ENCODE results near the gene PKP3.

DNA sequence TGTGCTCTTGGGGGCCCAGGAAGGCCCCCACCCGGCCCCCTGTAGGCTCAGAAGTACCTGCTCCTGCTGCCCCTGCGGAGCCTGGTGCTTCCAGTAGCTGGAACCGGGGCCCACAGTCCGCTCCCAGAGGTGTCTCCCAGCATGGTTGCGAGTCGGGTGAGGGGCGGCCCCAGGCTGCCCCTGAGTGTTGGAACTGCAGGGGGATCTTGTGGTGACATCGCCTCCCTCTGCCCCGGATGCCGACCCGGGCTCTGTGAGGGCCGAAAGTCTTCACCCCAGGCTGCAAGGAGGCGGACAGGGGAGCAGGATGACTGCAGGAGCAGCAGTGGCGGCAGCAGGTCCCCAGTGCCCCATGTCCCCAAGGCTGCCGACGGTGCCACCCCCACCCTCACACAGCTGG, 9.5 kb upstream of the PKP3 start:
- no peak for TF ChIP-seq EZH2 (IDR thresholded peaks at IDR 0.05; ENCODE audit: borderline replicate concordance, low read depth, low read length, severe bottlenecking)
- TF ChIP-seq, protein P1, sequence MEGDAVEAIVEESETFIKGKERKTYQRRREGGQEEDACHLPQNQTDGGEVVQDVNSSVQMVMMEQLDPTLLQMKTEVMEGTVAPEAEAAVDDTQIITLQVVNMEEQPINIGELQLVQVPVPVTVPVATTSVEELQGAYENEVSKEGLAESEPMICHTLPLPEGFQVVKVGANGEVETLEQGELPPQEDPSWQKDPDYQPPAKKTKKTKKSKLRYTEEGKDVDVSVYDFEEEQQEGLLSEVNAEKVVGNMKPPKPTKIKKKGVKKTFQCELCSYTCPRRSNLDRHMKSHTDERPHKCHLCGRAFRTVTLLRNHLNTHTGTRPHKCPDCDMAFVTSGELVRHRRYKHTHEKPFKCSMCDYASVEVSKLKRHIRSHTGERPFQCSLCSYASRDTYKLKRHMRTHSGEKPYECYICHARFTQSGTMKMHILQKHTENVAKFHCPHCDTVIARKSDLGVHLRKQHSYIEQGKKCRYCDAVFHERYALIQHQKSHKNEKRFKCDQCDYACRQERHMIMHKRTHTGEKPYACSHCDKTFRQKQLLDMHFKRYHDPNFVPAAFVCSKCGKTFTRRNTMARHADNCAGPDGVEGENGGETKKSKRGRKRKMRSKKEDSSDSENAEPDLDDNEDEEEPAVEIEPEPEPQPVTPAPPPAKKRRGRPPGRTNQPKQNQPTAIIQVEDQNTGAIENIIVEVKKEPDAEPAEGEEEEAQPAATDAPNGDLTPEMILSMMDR (IDR thresholded peaks at IDR 0.05; ENCODE audit: borderline replicate concordance, extremely low read depth, low read length, poor library complexity, severe bottlenecking) = no peak

All from DND-41 (cell line).